GM21529 (cell line): ENCODE results near the gene CD8A.
"Not testable (repeated sequence)": the region's sequence is repeated elsewhere in the genome, so short reads cannot be mapped to it uniquely, and the experiment has no call there.

ENCODE experiments used
- ATAC-seq: cut with Tn5 transposase; IDR thresholded peaks from one replicate; pipeline ENCODE4 v1.9.1; 2021; ENCODE audit not compliant: unreplicated experiment

The CD8A gene

DNA sequence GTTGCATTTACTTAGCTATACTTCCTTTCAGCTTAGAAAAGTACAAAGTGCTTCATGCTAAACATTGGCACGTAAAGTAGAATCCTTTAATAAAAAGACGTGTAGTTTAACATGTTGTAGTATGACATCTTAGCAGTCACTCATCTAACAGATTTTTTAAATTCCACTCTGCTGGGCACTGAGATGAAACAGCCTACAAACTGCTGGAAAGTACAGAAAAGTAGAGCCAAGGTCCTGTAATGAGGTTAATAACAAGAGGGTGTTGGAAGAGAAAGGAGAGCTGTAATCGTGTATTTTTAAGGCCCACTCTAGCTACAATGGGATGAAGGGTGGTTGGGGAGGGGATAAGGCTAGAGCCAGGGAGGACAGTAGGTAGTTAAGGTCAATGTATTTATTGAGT, 10.7 kb downstream of the CD8A start:
- ATAC-seq: no peak

DNA sequence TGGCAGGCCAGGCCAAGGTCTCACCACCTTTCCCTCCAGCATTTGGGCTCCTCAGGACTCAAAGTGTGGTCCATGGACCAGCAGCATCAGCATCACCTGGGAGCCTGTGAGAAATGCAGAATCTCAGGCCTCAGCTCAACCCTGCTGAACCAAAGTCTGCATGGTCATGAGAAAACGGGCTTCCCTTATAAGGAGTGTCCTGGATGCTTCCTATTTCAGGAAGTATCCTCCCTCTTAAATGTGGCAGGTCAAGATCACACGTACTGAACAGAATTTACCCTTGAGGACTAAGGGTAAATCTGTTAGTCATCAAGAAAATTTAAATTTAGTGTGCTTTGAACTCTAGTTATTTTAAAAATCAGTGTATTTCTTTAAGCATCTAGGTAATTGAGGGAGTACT, 11.8 kb downstream of the CD8A start:
- no peak for ATAC-seq

DNA sequence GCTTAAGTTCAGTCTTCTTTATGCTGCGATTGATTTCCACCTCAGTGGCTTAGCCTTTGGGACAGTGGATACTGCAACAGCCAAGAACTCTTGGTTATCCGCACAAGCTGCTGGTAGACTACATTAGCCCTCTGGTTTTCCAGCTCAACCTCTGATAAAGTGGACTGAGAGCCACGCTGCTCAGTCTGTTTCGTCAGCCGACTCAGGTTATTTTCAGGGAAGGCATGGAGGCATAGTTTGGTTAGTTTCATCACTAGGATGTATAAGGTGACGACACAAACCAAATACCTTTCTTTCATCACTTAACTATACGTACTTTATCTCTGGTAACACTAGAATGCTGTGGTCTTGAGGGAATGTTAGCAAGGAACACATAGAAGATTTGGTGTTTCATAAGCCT, 14.2 kb downstream of the CD8A start:
- no peak for ATAC-seq

DNA sequence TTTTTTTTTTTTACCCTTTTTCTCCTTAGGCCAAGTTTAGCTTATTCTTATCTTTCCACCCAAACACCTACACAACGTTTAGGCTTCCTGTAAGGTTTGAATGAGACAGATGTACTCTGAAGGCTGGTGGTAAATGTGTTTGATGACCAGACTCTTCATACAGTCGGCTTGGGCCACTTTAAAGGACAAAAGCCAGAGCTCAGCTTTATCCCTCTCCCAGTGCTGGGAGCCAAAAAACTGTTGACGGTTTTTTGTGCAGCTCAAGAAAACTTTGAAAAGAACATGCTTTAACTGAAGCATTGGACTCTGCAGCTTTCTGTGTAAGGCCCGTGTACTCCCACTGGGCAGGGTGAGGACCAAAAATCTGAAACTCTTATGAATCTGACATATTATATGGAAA, 15.4 kb downstream of the CD8A start:
- no peak for ATAC-seq

DNA sequence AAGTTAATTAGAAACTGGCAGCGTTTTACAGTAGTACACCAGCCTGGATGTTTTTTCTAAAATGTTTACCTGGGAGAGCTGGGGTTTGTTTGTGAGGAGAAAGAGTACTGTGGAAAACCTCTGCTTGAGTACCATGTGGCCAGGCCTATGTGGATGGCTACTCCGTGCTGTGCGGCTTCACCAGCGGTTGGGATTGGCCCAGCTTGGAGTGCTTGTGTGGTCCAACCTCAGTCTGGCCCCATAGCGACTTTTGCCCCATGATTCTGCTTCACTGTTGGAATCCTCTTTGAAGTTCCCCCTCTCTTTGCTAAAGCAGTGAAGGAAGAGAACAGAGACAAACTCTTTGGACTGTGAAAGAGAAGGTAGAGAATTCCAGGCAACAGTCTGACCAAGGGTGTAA, 15.9 kb downstream of the CD8A start:
- ATAC-seq: no peak

DNA sequence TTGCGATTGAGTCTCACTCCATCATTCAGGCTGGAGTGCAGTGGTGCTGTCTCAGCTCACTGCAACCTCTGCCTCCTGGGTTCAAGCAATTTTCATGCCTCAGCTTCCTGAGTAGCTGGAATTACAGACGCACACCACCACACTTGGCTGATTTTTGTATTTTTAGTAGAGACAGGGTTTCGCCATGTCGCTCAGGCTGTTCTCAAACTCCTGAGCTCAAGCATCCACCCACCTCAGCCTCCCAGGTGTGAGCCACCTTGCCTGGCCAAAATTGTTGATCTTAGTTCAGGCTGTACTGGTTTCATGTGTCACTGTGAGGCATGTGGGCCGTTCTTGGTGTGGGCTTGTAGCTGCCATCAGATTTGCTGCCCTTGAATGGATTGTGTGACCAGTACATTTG, 18.1 kb downstream of the CD8A start:
- no peak for ATAC-seq

DNA sequence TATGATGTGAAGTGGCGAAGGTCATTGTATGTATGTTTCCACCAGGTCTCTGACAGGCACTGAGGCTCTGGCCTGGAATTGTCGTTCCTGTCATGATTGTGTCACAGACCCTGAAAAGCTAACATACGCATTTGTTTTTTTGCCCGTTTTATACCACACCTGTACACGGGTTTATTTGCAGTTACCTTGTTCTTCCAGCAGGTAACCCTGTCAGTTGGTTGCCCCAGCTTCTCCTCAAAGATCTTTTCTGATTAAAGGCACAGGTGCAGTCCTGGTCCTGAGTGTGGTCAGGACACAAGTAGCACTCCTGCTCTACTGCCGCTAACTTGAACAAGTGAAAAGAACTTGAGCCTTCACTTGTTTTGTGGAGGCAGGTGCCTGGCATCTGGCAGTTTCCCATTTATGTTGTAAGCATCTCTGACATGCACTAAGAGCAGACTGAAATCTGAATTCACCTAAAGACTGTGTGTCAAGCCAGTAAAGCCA, 19.9 kb downstream of the CD8A start:
- ATAC-seq: no peak

DNA sequence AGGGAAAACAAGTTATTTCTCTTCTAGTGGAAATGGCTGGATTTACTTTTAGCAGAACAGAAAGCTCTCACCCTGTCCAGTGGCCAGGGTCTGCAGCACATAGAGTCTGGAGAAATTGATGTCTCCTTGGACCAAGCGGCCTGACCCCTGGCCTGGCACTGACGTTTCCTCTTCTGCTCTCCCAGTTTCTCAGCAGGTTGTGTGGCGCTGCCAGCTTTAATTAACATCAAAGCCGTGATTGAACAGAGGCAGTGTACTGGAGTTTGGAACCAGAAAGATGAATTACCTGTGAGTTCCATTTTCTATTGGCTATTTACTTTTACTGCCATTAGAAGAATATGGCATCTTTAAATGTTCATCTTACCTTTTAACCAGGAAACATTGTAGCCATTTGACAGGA, 20.9 kb downstream of the CD8A start:
- no peak for ATAC-seq

DNA sequence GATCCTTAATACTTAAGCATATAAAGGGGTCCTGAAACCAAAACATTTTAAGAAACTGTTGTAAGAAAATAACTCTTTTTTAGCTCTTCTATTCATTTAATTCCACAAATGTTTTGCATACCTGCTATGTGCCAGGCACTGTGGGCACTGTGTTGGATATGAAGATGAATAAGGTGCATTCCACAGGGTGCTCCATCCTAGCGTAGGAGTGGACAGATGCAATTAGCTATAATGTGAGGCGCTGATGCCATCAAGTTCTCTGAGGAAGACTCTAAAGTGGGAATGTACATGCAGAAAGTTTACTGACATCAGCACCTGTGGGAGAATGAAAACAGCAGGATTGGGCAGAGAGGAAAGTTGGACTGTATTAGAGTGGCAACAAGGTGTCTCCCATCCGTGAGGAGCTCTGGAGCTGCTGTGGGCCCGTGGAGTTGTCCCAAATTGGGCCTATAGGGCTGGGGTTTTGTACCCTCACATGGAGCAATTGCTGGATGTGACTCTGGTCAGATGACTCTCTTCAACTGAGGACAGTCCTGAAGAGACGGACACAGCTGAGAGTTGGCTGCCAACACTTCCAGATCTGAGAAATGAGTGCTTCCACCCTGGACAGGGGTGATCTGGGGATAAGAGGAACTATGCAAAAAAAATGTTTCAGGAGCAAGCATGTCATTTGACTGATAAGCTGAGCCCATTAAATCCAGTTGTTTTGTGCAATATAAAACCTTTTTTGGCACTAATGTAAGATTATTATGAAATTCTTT, 22.3 kb downstream of the CD8A start:
- ATAC-seq: no peak

DNA sequence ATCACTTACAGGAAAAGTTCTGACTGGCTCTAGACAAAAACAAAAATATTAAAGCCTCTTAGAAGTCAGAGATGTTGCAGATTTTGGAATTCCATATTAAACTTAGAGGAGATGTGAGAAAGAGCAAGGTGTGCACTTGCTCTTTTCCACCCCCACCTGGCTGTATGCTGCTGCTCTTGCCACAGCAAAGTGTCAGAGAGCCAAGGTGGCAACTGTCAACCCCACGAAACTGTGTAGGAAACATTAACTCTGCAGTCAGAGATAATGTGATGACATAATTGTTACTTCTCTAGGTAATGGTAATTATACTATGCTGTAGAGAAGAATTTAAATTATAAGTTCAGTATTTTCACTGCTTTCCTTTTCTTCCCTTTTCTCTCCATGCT, 25.4 kb downstream of the CD8A start:
- ATAC-seq: no peak

DNA sequence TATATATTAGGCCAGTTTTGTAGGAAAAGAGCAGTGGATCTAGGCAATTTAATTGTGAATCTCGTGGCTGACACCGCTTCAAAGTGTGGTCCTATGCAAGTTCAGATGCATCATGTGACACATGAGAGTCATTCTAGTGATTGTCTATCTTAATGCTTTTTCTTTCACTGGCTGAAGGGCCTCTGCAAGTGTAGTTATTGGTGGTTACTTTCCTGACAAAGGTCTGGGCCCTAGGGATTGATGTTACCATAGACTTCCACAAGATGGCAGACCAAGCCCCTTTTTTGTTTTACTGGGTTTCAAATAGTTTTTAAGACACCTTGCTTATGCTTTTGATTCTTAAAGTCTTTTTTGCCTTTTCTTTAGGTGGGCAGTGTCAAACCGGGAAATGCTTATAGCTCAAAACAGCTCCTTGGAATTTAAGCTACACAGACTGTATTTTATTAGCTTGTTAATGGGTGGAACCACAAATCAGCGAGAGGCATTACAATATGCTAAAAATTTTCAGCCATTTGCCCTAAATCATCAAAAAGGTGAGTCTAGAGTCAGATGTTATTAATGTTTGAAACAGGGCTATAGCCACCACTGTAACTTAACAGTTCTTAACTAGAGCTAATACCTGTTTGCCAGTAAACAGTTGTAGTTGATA, 25.9 kb downstream of the CD8A start:
- ATAC-seq: peak; percentile 74

DNA sequence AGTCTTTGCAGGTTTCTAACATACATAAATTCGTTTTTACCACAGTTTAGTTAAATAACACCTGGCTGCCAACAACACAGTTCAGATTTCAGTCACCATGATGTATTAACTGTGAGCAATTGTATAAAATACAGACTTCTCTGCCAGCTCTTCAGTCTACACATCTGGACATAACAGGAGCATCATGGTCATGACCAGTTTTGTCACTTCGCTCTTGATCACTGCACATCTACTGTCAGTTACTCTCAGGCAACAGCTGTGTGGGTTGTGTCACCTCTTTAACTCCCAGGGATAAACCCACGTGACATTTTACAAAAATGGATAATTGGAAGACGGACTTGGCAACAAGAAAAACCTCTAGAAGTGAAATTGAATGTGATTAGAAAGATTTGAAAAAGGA, 30.3 kb downstream of the CD8A start:
- no peak for ATAC-seq

DNA sequence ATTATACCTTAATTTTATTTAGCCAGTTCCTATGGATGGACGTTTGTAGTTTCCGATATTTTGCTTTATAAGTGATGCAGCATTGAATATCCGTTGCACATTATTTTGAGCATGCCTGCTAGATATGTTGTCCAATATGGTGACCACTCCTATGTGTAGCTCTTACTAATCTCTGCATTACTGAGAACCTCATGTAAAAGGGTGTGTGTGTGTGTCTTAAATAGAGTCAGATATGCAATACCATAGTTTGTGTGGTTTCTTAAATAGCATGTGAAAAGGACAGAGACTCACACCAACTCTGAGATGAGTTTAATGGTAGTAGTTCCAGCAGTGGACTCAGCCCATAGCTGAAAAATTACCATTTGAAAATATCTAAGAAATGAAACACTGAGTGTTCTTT, 32.3 kb downstream of the CD8A start:
- no peak for ATAC-seq

DNA sequence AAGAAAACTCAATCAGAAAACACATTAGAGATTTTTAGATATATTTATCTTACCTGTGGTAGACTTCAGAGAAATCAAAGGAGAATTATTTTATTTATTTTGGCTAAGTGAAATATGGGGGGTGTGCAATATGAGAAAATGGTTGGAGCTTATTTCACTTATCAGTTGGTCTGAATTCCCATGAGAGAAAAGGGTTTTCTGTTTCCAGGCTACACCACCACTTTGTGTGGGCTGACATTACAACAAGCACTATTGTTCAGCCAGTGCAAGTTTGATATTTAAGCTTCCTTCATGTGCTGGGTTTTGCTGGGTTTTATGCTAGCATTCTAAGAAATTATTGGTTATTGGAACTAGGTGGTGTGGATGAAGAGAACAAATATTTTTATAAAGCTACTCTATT, 37.1 kb downstream of the CD8A start:
- no peak for ATAC-seq

DNA sequence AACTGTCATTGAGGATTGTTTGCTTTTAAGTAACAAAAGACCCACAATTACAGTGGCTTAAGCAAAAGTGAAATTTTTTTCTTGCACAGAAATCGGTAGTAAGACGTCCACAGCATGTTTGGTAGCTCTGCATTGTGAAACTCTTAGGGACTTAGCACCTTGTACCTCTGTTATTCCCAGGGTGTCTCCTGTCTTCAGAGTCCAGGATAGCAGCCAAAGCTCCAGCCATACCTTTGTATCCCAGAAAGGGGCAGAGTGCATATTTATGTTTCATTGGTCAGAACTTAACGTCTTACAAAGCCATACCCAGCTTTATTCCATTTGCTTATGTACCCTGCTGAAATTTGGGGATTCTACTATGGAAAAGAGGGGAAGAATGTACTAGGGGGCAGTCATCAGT, 37.8 kb downstream of the CD8A start:
- no peak for ATAC-seq

DNA sequence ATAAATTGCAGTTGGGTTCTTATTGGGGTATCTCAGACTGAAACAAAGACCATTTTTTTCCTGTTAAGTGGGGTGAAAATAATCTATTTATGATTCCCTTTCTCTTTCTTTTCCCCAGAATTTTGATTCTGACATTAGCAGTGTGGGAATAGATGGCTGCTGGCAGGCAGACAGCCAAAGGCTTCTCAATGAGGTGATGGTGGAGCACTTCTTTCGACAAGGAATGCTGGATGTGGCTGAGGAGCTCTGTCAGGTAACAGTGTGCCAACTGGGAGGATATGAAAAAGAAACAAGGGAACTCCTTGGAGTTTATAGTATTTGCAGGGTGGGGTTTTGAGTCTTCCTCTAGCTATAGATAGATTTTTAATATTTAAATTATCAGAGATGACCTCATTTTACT, 38.9 kb downstream of the CD8A start:
- no peak for ATAC-seq

DNA sequence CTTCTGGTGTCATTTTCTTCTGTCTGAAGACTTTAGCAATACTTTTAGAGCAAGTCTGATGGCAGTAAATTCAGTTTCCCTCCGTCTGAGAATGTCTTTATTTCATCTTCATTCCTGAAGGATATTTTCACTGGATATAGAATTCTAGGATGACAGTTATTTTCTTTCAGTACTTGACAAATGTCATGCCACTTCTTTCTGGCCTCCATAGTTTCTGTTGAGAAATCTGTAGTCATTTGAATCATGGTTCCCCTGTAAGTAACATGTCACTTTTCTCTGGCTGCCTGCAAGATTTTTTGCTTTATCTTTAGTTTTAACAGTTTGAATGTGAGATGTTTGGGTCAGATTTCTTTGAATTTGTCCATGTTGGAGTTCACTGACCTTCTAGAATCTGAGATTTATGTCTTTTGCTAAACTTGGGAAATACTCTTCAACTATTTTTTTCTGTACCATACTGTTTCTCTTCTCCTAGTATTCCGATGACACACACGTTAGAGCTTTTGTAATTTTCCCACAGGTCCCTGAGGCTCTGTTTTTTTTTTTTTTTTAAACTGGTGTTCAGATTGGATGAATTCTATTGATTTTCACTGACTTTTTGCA, 40.4 kb downstream of the CD8A start:
- no peak for ATAC-seq

DNA sequence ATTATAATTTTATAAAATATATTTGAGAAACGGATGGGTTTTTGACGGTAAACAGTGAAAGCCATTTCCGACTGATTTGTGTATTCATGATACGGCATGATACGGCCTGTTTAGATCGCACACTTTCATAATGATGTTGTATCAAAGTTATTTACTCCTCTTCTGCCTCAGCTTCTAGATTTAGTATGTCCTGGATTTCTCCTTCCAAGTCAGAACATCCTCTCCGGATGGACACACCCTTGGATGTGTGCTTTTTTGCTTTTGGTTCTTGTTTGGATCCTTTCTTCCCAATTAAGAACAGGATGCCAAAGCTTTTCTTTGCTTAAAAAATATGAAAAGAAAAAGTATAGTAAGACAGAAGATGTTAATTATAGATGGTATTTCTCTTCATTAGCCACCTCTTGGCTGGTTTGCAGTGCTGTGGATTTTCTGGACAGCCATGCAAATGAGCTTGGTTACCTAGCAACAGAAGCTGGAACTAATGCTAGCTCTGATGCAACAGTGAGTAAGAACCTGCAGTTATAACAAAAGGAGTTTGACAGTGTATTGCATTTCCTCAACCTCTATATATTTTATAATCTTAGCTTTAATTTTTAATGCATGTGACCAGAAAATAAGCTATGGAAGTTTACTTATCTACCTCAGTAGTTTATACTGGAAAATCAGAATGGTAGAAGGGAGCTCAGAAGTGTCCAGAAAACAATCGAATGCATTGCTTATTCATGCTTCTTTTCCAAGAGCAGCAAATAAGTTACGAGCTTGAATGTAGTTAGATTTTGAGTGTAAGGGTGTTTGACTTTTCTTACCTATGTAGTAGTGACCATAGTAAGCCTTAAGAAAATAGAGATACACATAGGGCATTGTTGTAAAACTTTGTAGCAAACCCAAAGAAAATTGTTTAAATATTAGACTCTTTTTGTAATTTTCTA, 42.7 kb downstream of the CD8A start:
- no peak for ATAC-seq

DNA sequence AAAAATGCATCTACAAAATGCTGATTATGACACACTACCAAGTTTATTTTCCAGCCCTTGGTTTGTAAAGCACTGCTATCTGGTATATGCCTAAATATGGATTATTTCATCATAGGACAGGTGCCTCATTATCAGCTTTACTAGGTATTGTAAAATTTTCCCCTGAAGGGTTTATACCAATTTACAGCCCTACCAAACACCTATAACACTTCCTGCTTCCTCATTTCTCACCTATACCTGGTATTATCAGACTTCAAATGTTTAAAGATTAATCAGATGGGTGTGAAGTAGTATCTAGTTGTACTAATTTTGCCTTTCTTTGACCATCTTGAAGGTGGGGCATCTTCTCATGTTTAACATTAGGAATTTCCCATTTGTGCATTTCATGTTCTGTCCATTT, 43.8 kb downstream of the CD8A start:
- ATAC-seq: no peak

DNA sequence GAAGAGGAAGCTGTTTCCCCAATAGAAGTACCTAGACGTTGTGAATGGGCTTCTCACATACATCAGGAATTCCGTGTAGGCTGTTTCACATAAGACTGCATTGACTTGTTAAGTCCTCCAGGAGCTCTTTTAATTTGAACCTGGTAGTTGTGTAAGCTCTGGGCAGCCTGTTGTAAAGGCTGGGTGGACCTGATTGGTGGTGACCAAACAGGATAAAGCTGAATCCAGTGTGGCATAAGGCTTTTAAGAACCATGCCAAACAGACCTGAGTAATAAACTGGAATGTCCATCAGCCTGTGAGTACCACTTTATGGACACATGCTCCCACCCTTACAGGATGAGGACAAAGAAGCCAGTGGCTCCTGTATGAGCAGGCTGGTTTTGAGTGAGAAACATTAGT, 46.6 kb downstream of the CD8A start:
- no peak for ATAC-seq

DNA sequence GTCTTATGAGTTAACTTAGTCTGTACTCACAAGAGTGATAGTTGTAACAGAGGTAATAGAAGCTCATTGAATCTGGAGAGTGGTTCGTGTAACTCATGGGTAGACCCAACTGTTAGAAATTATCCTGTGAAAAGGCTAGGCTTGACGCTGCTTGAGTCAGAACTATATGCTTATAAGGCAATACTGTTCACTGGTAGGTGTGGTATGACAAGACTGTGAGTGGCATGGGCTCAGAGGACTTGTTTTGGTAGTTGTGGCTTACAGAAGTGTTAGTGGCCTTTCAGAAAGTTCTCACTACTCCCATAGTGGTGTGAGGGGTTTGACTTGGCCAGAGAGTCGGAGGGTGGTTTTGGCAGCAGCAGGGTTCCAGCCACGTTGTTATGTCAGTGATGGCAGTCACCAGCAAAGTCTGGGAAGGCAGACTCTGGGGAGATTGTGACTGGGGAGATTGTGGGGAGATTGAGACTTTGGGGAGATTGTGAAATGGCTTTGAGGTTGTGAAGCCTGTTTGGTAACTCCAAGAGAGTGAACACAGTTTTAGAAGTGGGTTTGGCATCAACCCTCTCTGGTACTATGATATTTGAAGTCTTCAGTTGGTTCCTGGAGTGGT, 48.7 kb downstream of the CD8A start:
- not testable (repeated sequence) for ATAC-seq
